CD4-positive, alpha-beta T cell (primary cell): ENCODE results near the gene IARS2. TPM values are rescaled to one million over a fixed set of nuclear protein-coding genes. Genes with fewer than 3 reads are reported as not detected.

Source experiments
- ATAC-seq: fragments of 200-7000 bp; cut with Tn5 transposase; one replicate; pipeline ENCODE4 v1.10.0; 2022; ENCODE audit warnings: mild to moderate bottlenecking; ENCODE audit not compliant: poor library complexity
- CTCF ChIA-PET: fragments of 350-600 bp; sonication (Branson Sonifier 250); formaldehyde crosslinking; loops from one replicate; lab custom pipeline; 2021; ENCODE audit warnings: antibody characterized with exemption, inconsistent platforms; lab: Charles Lee
- POLR2A ChIA-PET: fragments of 350-600 bp; sonication (Branson Sonifier 250); formaldehyde crosslinking; loops from one replicate; lab custom pipeline; 2021; ENCODE audit warnings: antibody characterized with exemption, inconsistent platforms; lab: Charles Lee
- DNase-seq, 14 experiments: peaks; one replicate each; pipeline ENCODE4 v3.0.0-alpha.2; 2013 to 2020; ENCODE audit warnings: mixed read lengths in 2 of 14
- H3K27ac ChIP-seq, 2 donors: one replicate each; pipeline versions ENCODE4 v1.5.1 to v1.7.0; 2013; ENCODE audit warnings: low read length in 2 of 2, low read depth in 1 of 2, mild to moderate bottlenecking in 1 of 2
- H3K27me3 ChIP-seq, 2 experiments: 1 replicate in 1 of 2; 2 replicates in 1 of 2; pipeline versions ENCODE4 v1.6.1 to v1.7.0; 2013; ENCODE audit warnings: low read length in 2 of 2, control low read depth in 1 of 2, mild to moderate bottlenecking in 1 of 2, moderate library complexity in 1 of 2; ENCODE audit not compliant: insufficient read depth in 2 of 2, control insufficient read depth in 1 of 2
- H3K36me3 ChIP-seq: one replicate; pipeline ENCODE4 v1.6.1; 2013; ENCODE audit warnings: low read length, control low read depth; ENCODE audit not compliant: insufficient read depth
- H3K4me1 ChIP-seq: one replicate; pipeline ENCODE4 v1.6.1; 2013; ENCODE audit warnings: low read length, control low read depth; ENCODE audit not compliant: insufficient read depth
- H3K4me3 ChIP-seq: one replicate; pipeline ENCODE4 v1.5.1; 2013; ENCODE audit warnings: mild to moderate bottlenecking, low read length, moderate library complexity
- H3K9me3 ChIP-seq, 2 experiments: 1 replicate in 1 of 2; 2 replicates in 1 of 2; pipeline versions ENCODE4 v1.6.1 to v1.7.0; 2013; ENCODE audit warnings: low read length in 2 of 2, mild to moderate bottlenecking in 2 of 2, control low read depth in 1 of 2, moderate library complexity in 1 of 2; ENCODE audit not compliant: control insufficient read depth in 1 of 2, insufficient read depth in 1 of 2
- H3K27ac Mint-ChIP-seq: one replicate; pipeline ENCODE4 v1.8.0; 2020; ENCODE audit warnings: mixed read lengths
- H3K27me3 Mint-ChIP-seq: one replicate; pipeline ENCODE4 v1.8.0; 2021; ENCODE audit warnings: mixed read lengths
- H3K36me3 Mint-ChIP-seq: one replicate; pipeline ENCODE4 v1.8.0; 2021; ENCODE audit warnings: low read depth, mixed read lengths
- H3K4me1 Mint-ChIP-seq: one replicate; pipeline ENCODE4 v1.8.0; 2021; ENCODE audit warnings: low read depth, mixed read lengths
- H3K4me3 Mint-ChIP-seq: one replicate; pipeline ENCODE4 v1.8.0; 2020; ENCODE audit warnings: mild to moderate bottlenecking, mixed read lengths
- H3K9me3 Mint-ChIP-seq: one replicate; pipeline ENCODE4 v1.8.0; 2020; ENCODE audit warnings: mixed read lengths
- intact Hi-C, 2 experiments: fragments of 100-400 bp; cut with DNase I in 1 of 2; cut with micrococcal nuclease in 1 of 2; formaldehyde crosslinking; loops; one replicate each; pipeline versions ENCODE4 v1.15.1 to v1.9.0; 2023 to 2025; cut with DNase I, micrococcal nuclease
- total RNA-seq, 174 experiments: library from RNA in 2 of 174; stranded (reverse) in 2 of 174; gene quantifications; one replicate each; pipeline ENCODE4 v1.2.3 and lab custom pipeline; 2021 to 2026
- TF ChIP-seq, protein P1 (sequence below): fragments of 200-600 bp; IDR thresholded peaks from one replicate; pipeline ENCODE4 v1.8.0; 2022; ENCODE audit warnings: antibody characterized with exemption, mild to moderate bottlenecking

IARS2 gene
- total RNA-seq, 2 experiments from 2014 or later, result 18.9 to 19.0 TPM

DNA sequence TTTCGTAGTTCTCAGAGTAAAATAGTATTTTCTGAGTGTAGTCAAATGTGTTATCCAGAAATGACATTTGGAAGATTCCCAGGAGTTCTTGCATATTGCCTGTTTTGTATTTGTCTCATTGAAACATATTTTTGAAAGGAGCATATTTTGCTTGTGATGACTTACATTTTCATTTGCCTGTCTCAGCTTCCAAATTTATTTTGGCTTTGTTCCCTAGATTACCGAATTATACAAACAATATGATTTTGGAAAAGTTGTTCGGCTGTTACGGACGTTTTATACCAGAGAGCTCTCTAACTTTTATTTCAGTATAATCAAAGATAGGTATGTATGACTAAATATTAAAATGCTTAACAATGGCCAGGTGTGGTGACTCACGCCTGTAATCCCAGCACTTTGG, 46.0 kb downstream of the IARS2 start:
- peaks cover 60% of the 10 kb centered on the region for H3K36me3 ChIP-seq
- no peak overlapping the region for H3K27ac ChIP-seq
- TF ChIP-seq, protein P1, sequence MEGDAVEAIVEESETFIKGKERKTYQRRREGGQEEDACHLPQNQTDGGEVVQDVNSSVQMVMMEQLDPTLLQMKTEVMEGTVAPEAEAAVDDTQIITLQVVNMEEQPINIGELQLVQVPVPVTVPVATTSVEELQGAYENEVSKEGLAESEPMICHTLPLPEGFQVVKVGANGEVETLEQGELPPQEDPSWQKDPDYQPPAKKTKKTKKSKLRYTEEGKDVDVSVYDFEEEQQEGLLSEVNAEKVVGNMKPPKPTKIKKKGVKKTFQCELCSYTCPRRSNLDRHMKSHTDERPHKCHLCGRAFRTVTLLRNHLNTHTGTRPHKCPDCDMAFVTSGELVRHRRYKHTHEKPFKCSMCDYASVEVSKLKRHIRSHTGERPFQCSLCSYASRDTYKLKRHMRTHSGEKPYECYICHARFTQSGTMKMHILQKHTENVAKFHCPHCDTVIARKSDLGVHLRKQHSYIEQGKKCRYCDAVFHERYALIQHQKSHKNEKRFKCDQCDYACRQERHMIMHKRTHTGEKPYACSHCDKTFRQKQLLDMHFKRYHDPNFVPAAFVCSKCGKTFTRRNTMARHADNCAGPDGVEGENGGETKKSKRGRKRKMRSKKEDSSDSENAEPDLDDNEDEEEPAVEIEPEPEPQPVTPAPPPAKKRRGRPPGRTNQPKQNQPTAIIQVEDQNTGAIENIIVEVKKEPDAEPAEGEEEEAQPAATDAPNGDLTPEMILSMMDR, result no peak

DNA sequence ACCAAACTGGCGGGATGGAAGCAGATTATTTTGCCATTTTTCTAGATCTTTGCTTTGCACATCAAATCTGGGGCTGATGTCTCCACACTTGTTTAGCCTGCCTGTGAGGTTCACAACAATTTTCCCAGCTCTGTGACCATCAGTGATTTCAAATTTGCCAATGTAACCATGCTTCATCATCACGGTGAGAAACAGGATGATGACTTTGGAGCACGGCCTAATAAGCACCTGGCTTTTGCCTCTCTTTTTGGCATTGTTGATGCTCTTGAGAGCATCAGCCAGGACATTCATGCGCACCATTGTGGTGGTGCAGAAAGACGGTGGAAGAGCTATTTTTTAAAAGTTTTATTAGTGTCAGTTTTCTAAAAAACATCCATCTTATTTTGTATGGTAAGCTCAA, 50.1 kb downstream of the IARS2 start:
- Mint-ChIP-seq H3K4me3 (no peak overlapping the region), H3K36me3 (peaks cover 85% of the 10 kb centered on the region), H3K4me1 (no peaks in the 10 kb centered on the region), H3K9me3 (no peaks in the 10 kb centered on the region), H3K27ac (peak overlapping the region; percentile 12), H3K27me3 (no peaks in the 10 kb centered on the region)
- TF ChIP-seq, protein P1, result no peak
- Histone ChIP-seq H3K4me1 (no peaks in the 10 kb centered on the region), H3K36me3 (peaks cover 51% of the 10 kb centered on the region), H3K27me3 (no peaks in the 10 kb centered on the region), H3K9me3 (no peaks in the 10 kb centered on the region), H3K4me3 (no peak overlapping the region), H3K27ac (no peak overlapping the region)
- CTCF ChIA-PET, result no interaction called here
- POLR2A ChIA-PET, result no interaction called here
- DNase-seq (no peak), ATAC-seq (no peak)
- intact Hi-C loops, result no loop called here

More for the DNA sequence above, 46.0 kb downstream of the IARS2 start:
- no peaks in the 10 kb centered on the region for H3K9me3 ChIP-seq
- DNase-seq (no peak), ATAC-seq (no peak)
- Mint-ChIP-seq H3K4me1 (peaks cover 10% of the 10 kb centered on the region), H3K27me3 (no peaks in the 10 kb centered on the region), H3K27ac (no peak overlapping the region), H3K4me3 (no peak overlapping the region), H3K36me3 (peaks cover 84% of the 10 kb centered on the region), H3K9me3 (no peaks in the 10 kb centered on the region)
- no peak overlapping the region for H3K4me3 ChIP-seq
- CTCF ChIA-PET, result no interaction called here
- no peaks in the 10 kb centered on the region for H3K27me3 ChIP-seq
- intact Hi-C loops, result no loop called here
- POLR2A ChIA-PET, result no interaction called here
- H3K4me1 ChIP-seq, result no peaks in the 10 kb centered on the region

DNA sequence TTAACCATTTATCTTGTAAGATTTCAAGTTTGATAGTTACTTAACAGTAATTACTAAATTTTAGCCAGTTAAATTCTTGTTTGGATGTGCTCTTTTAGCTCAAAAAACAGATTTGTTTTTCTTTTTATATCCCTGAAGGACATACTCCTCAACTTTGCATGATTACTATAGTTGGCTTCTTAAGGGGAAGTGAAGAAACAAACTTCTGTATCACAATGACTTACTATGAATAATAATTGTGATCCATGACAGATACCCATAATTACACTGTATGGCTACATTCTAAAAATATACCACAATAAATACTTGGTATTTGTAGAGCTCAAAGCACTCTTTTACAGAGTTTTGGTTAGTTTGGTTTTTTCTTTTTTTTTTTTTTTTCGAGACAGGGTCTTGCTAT, 55.8 kb downstream of the IARS2 start:
- no peak overlapping the region for H3K4me3 ChIP-seq
- no peaks in the 10 kb centered on the region for H3K4me1 ChIP-seq
- no peaks in the 10 kb centered on the region for H3K9me3 ChIP-seq
- Mint-ChIP-seq H3K9me3 (no peaks in the 10 kb centered on the region), H3K4me3 (no peak overlapping the region), H3K27me3 (no peaks in the 10 kb centered on the region), H3K4me1 (no peaks in the 10 kb centered on the region), H3K27ac (peak overlapping the region; percentile 13), H3K36me3 (peaks cover 82% of the 10 kb centered on the region)
- POLR2A ChIA-PET, result interaction anchor here (0.7 kb wide), 1 partner anchor 44 kb away, joined by 3 read pairs; no protein-coding TSS in a partner anchor
- CTCF ChIA-PET, result interaction anchor here (1.6 kb wide), 1 partner anchor 10 kb away, joined by 4 read pairs; no protein-coding TSS in a partner anchor
- TF ChIP-seq, protein P1, result no peak
- no peak for DNase-seq
- intact Hi-C loops, result no loop called here
- no peaks in the 10 kb centered on the region for H3K27me3 ChIP-seq
- peaks cover 52% of the 10 kb centered on the region for H3K36me3 ChIP-seq
- no peak overlapping the region for H3K27ac ChIP-seq
- no peak for ATAC-seq
